BE2C (cell line): ENCODE measurements around the gene CMAS.

Source experiments
- DNase-seq: peaks from one replicate; pipeline ENCODE4 v3.0.0-alpha.2; 2020
- H3K27me3 ChIP-seq: fragments of 250-450 bp; sonication (Bioruptor Pico); 2 replicates; pipeline ENCODE4 v1.5.1; 2020; ENCODE audit warnings: mild to moderate bottlenecking
- H3K36me3 ChIP-seq: fragments of 250-450 bp; sonication (Bioruptor Pico); 2 replicates; pipeline ENCODE4 v1.5.1; 2020; ENCODE audit warnings: mild to moderate bottlenecking
- H3K4me1 ChIP-seq: fragments of 250-450 bp; sonication (Bioruptor Pico); 2 replicates; pipeline ENCODE4 v1.5.1; 2020
- H3K4me3 ChIP-seq: 2 replicates; pipeline ENCODE4 v1.5.1; 2011; ENCODE audit warnings: low read depth, low read length
- H3K9me3 ChIP-seq: fragments of 250-450 bp; sonication (Bioruptor Pico); 2 replicates; pipeline ENCODE4 v1.5.1; 2020
- CTCF ChIP-seq: IDR thresholded peaks from 2 replicates; pipeline ENCODE4 v1.5.1; 2012; ENCODE audit warnings: mild to moderate bottlenecking, low read depth, low read length

The CMAS gene

GRCh38 chr12:22066310-22066709 lies 20.3 kb downstream of the CMAS start:
- DNase-seq = no peak
- Histone ChIP-seq H3K4me3 (no peak overlapping the region), H3K9me3 (no peaks in the 10 kb centered on the region), H3K36me3 (peaks cover 20% of the 10 kb centered on the region), H3K27me3 (no peaks in the 10 kb centered on the region), H3K4me1 (no peaks in the 10 kb centered on the region)
- TF ChIP-seq CTCF = no peak

- DNase-seq = no peak
- H3K9me3 ChIP-seq = no peaks in the 10 kb centered on the region
- H3K4me1 ChIP-seq = no peaks in the 10 kb centered on the region
- H3K4me3 ChIP-seq = no peak overlapping the region
- no peaks in the 10 kb centered on the region; the same call in 1 of the 2 replicates for H3K27me3 ChIP-seq
- TF ChIP-seq CTCF = no peak
- peaks cover 16% of the 10 kb centered on the region for H3K36me3 ChIP-seq
These were observed 23.8 kb downstream of the CMAS start for GRCh38 chr12:22069851-22070250.

- DNase-seq = no peak
- H3K27me3 ChIP-seq = no peaks in the 10 kb centered on the region
- TF ChIP-seq CTCF = no peak
- H3K4me1 ChIP-seq = no peaks in the 10 kb centered on the region
- no peak overlapping the region for H3K4me3 ChIP-seq
- no peaks in the 10 kb centered on the region for H3K36me3 ChIP-seq
- H3K9me3 ChIP-seq = no peaks in the 10 kb centered on the region
These were observed 36.2 kb downstream of the CMAS start for GRCh38 chr12:22082190-22082701.

- Histone ChIP-seq H3K36me3 (no peaks in the 10 kb centered on the region), H3K27me3 (no peaks in the 10 kb centered on the region; the same call in 1 of the 2 replicates), H3K9me3 (no peaks in the 10 kb centered on the region), H3K4me1 (no peaks in the 10 kb centered on the region), H3K4me3 (no peak overlapping the region)
- no peak for DNase-seq
- peak; percentile 42 for TF ChIP-seq CTCF
These were observed 37.1 kb downstream of the CMAS start for GRCh38 chr12:22083167-22083566.

GRCh38 chr12:22084852-22085251 lies 38.8 kb downstream of the CMAS start:
- H3K9me3 ChIP-seq = no peaks in the 10 kb centered on the region
- no peaks in the 10 kb centered on the region; the same call in 1 of the 2 replicates for H3K27me3 ChIP-seq
- TF ChIP-seq CTCF = no peak
- H3K4me1 ChIP-seq = no peaks in the 10 kb centered on the region
- H3K4me3 ChIP-seq = no peak overlapping the region
- no peaks in the 10 kb centered on the region for H3K36me3 ChIP-seq
- no peak for DNase-seq

- Histone ChIP-seq H3K9me3 (no peaks in the 10 kb centered on the region), H3K4me1 (no peaks in the 10 kb centered on the region), H3K4me3 (no peak overlapping the region), H3K36me3 (no peaks in the 10 kb centered on the region), H3K27me3 (no peaks in the 10 kb centered on the region; the same call in 1 of the 2 replicates)
- TF ChIP-seq CTCF = no peak
- no peak for DNase-seq
These were observed 42.9 kb downstream of the CMAS start for GRCh38 chr12:22088886-22089285.
